Measurements from ENCODE around the gene MAD1L1.

- TF ChIP-seq CTCF (conservative IDR thresholded peaks at IDR 0.05 in 1 of 2, IDR thresholded peaks at IDR 0.05 in 1 of 2; ENCODE audit: low read depth in 1 of 2, low read length in 2 of 2) (no peak), EZH2 (IDR thresholded peaks at IDR 0.05; ENCODE audit: low read length, missing control alignments) (no peak)
Measured at GRCh38 chr7:2159176-2159520, 73.6 kb downstream of the MAD1L1 start.

All from fibroblast of lung (primary cell).